GM12874 (cell line): ENCODE results near the gene ZNF334.

Experiments used
- TF ChIP-seq, protein P1 (sequence below): IDR thresholded peaks from 2 replicates; pipeline ENCODE4 v1.5.1; 2011; ENCODE audit warnings: low read depth, mild to moderate bottlenecking, control low read depth, low read length, moderate library complexity; ENCODE audit not compliant: insufficient read depth

Gene ZNF334

DNA sequence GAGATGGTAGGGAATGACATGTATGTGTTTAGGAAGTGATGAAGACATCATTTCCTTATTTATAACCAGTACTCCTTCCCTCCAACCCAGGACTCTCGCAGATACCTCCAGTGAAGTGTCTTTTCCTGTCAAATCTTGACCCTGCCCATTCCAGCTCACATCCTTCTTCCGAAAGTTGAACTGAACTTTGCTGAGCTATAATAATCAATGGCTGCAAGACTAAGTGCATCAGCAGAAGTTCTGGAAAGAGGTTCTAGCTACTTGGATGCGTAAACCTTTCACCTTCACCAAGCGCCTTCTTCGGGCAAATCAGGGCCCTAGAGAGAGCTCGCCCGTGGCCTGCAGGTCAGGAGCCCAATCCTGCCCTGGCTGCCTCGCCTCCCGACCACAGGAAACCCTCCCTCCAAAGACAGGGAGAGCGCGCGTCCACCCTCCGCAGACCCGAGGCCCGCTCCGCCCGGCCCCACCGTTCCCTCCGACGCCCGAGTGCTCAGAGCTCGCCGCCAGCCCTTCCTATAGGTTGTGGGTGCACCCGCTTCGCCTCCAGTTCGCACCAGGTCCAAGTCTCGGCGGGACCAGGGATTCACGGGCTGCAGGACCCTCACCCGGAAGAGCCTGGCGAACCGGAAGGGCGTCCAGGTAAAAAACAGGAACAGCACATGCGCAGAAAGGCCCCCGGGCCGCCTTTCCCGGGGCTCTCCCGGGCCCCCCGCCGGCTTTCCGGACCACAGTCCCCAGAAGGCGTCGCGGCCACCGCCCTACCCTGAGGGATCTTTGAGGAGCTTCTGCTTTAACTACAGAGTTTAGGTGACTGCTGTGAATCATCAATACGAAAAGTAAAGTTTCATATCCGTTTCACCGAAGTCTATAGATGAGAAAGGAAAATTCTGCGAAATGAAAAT is at the start of gene ZNF334:
TSS of gene ZNF334 (minus strand) at position 617 of the 902 bp plus-strand sequence. CDS start 1,457 bp downstream, outside the sequence.
- TF ChIP-seq, protein P1, sequence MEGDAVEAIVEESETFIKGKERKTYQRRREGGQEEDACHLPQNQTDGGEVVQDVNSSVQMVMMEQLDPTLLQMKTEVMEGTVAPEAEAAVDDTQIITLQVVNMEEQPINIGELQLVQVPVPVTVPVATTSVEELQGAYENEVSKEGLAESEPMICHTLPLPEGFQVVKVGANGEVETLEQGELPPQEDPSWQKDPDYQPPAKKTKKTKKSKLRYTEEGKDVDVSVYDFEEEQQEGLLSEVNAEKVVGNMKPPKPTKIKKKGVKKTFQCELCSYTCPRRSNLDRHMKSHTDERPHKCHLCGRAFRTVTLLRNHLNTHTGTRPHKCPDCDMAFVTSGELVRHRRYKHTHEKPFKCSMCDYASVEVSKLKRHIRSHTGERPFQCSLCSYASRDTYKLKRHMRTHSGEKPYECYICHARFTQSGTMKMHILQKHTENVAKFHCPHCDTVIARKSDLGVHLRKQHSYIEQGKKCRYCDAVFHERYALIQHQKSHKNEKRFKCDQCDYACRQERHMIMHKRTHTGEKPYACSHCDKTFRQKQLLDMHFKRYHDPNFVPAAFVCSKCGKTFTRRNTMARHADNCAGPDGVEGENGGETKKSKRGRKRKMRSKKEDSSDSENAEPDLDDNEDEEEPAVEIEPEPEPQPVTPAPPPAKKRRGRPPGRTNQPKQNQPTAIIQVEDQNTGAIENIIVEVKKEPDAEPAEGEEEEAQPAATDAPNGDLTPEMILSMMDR: no peak

DNA sequence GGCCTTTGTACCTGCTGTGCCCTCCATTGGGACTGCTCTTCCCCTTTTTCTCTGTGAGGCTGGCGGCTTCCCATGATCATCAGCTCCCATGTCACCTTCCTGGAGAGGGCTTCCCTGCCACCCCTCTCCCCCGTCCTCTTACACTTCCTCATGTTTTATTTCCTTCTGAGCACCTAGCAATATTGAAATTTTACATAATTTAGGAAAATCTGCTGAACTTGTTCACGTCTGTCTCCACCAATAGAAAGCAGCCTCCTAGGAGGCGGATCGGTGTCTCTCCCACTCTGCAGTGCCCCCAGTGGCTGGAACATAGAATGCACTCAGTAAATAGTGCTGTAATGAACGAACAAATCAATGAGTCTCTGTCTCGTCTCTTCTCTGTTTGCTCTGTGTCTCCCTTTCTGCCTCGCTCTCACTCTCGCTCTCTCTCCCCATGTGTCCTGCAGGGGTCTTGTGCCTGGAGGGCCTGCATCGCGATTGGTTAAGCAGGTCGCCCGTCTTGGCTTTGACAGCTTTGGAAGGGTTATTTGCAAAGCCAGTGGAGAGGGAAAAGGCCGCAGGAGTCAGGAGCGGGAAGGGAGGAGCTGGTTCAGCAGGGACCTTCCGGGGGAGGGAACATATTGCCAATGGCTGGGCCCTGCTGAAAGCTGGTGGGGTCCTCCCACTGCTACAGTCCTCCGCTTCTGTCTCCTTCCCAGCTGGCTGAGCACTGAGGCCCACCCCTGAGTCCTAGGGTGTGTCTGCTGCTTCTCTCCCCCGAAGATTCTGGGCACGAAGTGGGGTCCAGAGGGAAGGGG is 49.2 kb upstream of the ZNF334 start:
- TF ChIP-seq, protein P1: peak; percentile 79

DNA sequence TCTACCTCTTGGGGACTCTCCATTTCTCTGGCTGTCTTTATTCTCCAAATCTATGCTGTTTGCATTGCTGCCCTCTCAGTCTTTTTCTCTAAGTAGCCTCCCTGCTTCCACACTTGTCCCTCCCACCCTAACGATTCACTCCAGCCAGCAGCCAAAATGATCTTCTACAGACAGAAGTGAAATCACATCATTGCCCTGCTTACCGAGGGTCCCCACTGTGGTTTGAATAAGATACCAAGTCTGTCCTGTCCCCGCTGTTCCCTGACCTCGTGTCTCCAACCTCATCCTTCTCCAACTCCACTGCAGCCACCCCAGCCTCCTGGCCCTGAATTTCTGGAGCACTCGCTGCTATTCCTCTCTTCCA is 48.6 kb upstream of the ZNF334 start:
- TF ChIP-seq, protein P1: no peak

DNA sequence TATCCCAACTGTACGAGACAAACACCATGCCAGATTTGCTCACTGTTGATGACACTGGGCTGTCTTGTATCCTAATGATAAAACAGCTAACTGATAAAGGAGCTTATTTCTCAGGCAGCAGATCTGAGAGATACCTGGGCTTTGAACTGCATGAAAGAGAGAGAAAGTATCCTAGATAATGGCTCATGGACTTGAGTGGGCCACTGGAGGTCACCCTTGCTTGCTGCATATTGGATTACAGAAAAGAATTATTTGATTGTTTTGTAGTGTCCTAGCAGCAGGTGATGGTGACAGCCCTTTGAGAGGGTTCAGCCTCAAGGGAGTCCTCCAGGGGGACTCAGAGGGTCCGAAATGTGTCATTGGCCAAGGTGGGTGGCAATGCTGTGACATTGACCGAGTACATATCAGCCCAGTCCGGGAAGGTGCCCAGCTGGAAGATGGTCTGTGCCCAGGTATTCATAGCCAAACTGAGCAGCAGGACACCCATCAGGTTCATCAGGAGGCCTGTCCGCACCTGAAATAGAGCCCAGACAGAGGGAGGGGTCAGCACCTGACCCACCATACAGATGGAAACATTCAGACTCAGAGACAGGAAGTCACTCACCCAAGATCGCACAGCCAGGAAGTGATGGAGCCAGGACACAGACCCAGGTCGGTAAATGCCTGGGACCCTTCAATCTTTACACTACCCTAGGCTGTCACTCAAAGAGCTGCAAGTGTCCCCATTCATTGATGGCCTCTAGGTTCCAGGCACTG is 46.5 kb upstream of the ZNF334 start:
- TF ChIP-seq, protein P1: no peak

DNA sequence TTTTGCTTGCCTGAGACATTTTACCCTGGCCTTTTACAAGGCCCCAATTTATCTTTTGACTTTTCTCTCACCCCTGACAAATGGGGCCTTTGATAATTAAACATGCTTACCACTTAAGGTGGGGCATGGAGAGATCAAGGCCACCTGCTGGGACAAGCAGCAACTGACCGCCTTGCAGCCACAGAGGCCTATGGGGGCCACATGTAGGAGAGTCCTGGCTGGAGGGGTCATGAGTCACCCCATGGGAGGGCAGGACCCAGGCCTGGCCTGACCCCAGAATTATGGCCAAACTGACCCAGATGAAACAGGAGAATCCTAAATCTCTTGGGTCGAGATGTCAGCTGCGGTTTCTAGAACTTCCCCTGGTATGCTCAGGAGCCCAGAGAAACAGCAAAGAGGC is 45.6 kb upstream of the ZNF334 start:
- TF ChIP-seq, protein P1: no peak

DNA sequence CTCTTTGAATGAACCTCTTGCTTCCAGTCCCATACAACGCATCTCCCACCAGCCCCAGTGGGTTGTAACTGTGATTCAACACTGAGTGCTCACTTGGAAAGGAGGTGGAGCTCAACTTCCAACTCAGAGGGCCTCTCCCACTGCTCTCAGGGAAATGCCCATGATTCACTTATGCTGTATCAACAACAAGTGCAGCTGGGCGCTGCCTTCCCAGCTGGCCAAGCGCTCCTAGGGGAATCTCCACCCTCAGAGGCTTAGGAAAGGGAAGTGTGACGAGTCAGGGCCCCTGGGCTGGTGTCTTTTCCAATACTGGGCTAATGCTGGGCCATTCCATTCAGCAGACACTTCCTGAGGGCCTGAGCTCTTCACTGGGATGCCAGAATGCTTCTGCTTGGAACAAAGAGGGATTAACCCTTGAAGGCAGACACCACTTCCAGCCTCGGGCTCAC is 45.2 kb upstream of the ZNF334 start:
- TF ChIP-seq, protein P1: no peak
